Mucosa of descending colon (tissue), 3 donors: ENCODE measurements around the gene GLT1D1. TPM values are rescaled to one million over a fixed set of nuclear protein-coding genes. Genes with fewer than 3 reads are reported as not detected.
"Not testable (repeated sequence)": the region's sequence is repeated elsewhere in the genome, so short reads cannot be mapped to it uniquely, and the experiment has no call there.

Source experiments
- ATAC-seq: fragments of 200-7000 bp; cut with Tn5 transposase; one replicate; pipeline ENCODE4 v1.9.1; 2020; ENCODE audit warnings: mild to moderate bottlenecking, moderate library complexity
- DNase-seq, 3 donors: peaks; one replicate each; pipeline ENCODE4 v3.0.0-alpha.2; 2020
- H3K36me3 ChIP-seq: fragments of 200-600 bp; one replicate; pipeline ENCODE4 v1.8.0; 2021; ENCODE audit warnings: low read depth, mild to moderate bottlenecking
- H3K4me1 ChIP-seq: fragments of 200-600 bp; one replicate; pipeline ENCODE4 v1.8.0; 2021; ENCODE audit warnings: low read depth, mild to moderate bottlenecking
- H3K4me3 ChIP-seq: fragments of 200-600 bp; one replicate; pipeline ENCODE4 v1.8.0; 2021; ENCODE audit warnings: mild to moderate bottlenecking
- H3K9me3 ChIP-seq: fragments of 200-600 bp; one replicate; pipeline ENCODE4 v1.8.0; 2021; ENCODE audit warnings: mild to moderate bottlenecking
- intact Hi-C, 2 donors: fragments of 100-400 bp; cut with DNase I in 1 of 2; cut with micrococcal nuclease in 1 of 2; formaldehyde crosslinking; loops; one replicate each; pipeline versions ENCODE4 v1.11.0 to v1.11.1; 2022; cut with DNase I, micrococcal nuclease
- long read RNA-seq, 2 donors: library from polyadenylated mRNA; unstranded; transcript quantifications; one replicate each; pipeline ENCODE4 v2.0.0, GENCODE V29; 2019 to 2021
- total RNA-seq, 3 donors: library from RNA; stranded (reverse); fragmentation: NEBNext Ultra II Directional in 2 of 3; extraction: Animal tissue kit (Norgen Biotek cat#: 25700) in 2 of 3; gene quantifications; one replicate each; pipeline versions ENCODE4 v1.2.1 to v1.2.4, GENCODE V29; 2021 to 2023
- TF ChIP-seq, protein P1 (sequence below): fragments of 200-600 bp; IDR thresholded peaks from one replicate; pipeline ENCODE4 v1.8.0; 2022; ENCODE audit warnings: antibody characterized with exemption, mild to moderate bottlenecking
- donor health status: DM: no; HTN: no; CAD: no; lungs with moderate emphysema.
- donor health status: DM: no; HTN: no; CAD: no.
- donor health status: DM: no; HTN: yes; CAD: no.

The GLT1D1 gene
- total RNA-seq, result under 1 TPM in 2 of 3 donors, not detected in 1; 0.65 to 0.73 TPM
- long read RNA-seq, donor 1, result 0 reads
- long read RNA-seq, donor 2, result 0 reads

GRCh38 chr12:128852885-128853599, at the start of gene GLT1D1:
GLT1D1 (plus strand) TSS chr12:128853478; CDS start chr12:128853582, 104 bp downstream.
- Histone ChIP-seq H3K4me1 (no peaks in the 10 kb centered on the region), H3K4me3 (no peak within 1 kb of the TSS), H3K36me3 (no peaks in the 10 kb centered on the region), H3K9me3 (no peaks in the 10 kb centered on the region)
- ATAC-seq, result no peak
- DNase-seq, result no peak
- TF ChIP-seq, protein P1, sequence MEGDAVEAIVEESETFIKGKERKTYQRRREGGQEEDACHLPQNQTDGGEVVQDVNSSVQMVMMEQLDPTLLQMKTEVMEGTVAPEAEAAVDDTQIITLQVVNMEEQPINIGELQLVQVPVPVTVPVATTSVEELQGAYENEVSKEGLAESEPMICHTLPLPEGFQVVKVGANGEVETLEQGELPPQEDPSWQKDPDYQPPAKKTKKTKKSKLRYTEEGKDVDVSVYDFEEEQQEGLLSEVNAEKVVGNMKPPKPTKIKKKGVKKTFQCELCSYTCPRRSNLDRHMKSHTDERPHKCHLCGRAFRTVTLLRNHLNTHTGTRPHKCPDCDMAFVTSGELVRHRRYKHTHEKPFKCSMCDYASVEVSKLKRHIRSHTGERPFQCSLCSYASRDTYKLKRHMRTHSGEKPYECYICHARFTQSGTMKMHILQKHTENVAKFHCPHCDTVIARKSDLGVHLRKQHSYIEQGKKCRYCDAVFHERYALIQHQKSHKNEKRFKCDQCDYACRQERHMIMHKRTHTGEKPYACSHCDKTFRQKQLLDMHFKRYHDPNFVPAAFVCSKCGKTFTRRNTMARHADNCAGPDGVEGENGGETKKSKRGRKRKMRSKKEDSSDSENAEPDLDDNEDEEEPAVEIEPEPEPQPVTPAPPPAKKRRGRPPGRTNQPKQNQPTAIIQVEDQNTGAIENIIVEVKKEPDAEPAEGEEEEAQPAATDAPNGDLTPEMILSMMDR, result no peak
- intact Hi-C loops, result no loop called here

DNA sequence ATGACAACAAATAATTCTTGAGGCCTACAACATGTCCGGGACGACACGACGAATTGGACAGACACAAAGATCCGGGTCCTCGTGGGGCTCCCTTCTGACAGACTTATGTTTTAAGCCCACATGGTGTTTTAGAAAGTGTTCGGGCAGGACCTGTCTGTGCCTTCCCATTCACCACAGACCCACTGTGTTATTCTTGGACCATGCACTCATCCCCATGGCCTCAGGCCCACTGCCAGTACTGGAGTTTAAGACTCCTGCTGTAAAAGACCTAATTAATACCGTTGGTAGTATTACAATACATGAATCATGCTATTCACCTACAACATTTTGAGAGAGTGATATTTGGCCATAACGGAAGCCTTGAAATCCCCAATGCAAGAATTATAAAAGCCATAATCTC, 49.5 kb upstream of the GLT1D1 start:
- no peak for ATAC-seq
- TF ChIP-seq, protein P1, result no peak
- no peak for DNase-seq
- H3K36me3 ChIP-seq, result no peaks in the 10 kb centered on the region
- H3K4me3 ChIP-seq, result no peak overlapping the region
- no peaks in the 10 kb centered on the region for H3K4me1 ChIP-seq
- no peaks in the 10 kb centered on the region for H3K9me3 ChIP-seq
- intact Hi-C loops, result no loop called here

DNA sequence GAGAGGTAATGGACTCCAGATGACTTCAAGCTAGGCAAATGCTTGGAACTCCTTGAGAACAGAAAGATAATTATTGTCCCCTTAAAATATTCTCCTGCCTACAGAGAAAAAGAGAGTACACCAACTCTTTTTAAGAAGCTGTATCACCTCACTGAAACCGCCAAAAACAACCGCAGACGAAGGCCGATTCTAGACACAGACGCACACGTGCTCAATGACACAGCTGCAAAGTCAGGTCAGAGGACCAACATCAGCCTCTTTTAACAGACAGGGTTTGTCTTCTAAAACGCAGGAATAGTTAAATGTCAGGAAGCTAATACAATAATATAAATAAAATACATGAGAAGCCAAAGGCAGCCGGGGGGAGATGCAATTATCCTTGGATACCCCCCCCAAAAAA, 48.5 kb upstream of the GLT1D1 start:
- H3K4me3 ChIP-seq, result no peak overlapping the region
- no peaks in the 10 kb centered on the region for H3K9me3 ChIP-seq
- H3K36me3 ChIP-seq, result no peaks in the 10 kb centered on the region
- TF ChIP-seq, protein P1, result no peak
- intact Hi-C loops, result no loop called here
- ATAC-seq (no peak), DNase-seq (no peak)
- H3K4me1 ChIP-seq, result no peaks in the 10 kb centered on the region

DNA sequence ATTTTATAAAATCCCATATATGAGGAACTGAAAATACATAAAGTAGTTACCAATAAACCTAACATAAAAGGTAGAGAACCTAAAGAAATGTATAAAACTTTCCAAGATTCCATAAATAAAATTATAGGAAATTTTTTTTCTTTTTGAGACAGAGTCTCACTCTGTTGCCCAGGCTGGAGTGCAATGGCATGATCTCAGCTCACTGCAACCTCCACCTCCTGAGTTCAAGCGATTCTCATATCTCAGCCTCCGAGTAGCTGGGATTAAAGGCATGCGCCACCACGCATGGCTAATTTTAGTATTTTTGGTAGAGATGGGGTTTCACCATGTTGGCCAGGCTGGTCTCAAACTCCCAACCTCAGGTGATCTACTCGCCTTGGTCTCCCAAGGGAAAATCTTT, 47.9 kb upstream of the GLT1D1 start:
- H3K36me3 ChIP-seq, H3K9me3 ChIP-seq, intact Hi-C loops, H3K4me1 ChIP-seq, DNase-seq, H3K4me3 ChIP-seq, ATAC-seq: not testable (repeated sequence)

- H3K4me3 ChIP-seq, result no peak overlapping the region
- TF ChIP-seq, protein P1, result no peak
- H3K9me3 ChIP-seq, result no peaks in the 10 kb centered on the region
- H3K4me1 ChIP-seq, result no peaks in the 10 kb centered on the region
- DNase-seq (no peak), ATAC-seq (no peak)
- no peaks in the 10 kb centered on the region for H3K36me3 ChIP-seq
- intact Hi-C loops, result no loop called here
Measured at GRCh38 chr12:128806573-128806972, 46.7 kb upstream of the GLT1D1 start.

- peak; percentile 42 for ATAC-seq
- no peaks in the 10 kb centered on the region for H3K9me3 ChIP-seq
- no peaks in the 10 kb centered on the region for H3K36me3 ChIP-seq
- peak in 1 of 3 donors; percentile 33 for DNase-seq
- H3K4me3 ChIP-seq, result no peak overlapping the region
- intact Hi-C loops, result no loop called here
- no peaks in the 10 kb centered on the region for H3K4me1 ChIP-seq
- TF ChIP-seq, protein P1, result no peak
Measured at GRCh38 chr12:128807161-128807724, 46.0 kb upstream of the GLT1D1 start.
